OCI-M2 (cell line): ENCODE results near the gene GPC6.

Experiments
- DNase-seq: peaks from one replicate; lab custom pipeline; 2025; ENCODE audit not compliant: unreplicated experiment; lab: John Stamatoyannopoulos, UW

Gene GPC6

GRCh38 chr13:94087100-94087499, 860.5 kb downstream of the GPC6 start:
- no peak for DNase-seq

GRCh38 chr13:94088742-94089141, 862.1 kb downstream of the GPC6 start:
- no peak for DNase-seq

- no peak for DNase-seq
Observed at GRCh38 chr13:94090773-94091480, 864.3 kb downstream of the GPC6 start.

GRCh38 chr13:94093652-94094315, 867.2 kb downstream of the GPC6 start:
- DNase-seq, result no peak

GRCh38 chr13:94109715-94110374, 883.2 kb downstream of the GPC6 start:
- DNase-seq, result no peak

- no peak for DNase-seq
Observed at GRCh38 chr13:94112227-94112626, 885.6 kb downstream of the GPC6 start.

GRCh38 chr13:94112731-94113130, 886.1 kb downstream of the GPC6 start:
- no peak for DNase-seq

- no peak for DNase-seq
Observed at GRCh38 chr13:94113245-94113644, 886.6 kb downstream of the GPC6 start.

- DNase-seq, result no peak
Observed at GRCh38 chr13:94114166-94114565, 887.6 kb downstream of the GPC6 start.

GRCh38 chr13:94115054-94115453, 888.4 kb downstream of the GPC6 start:
- DNase-seq, result no peak

GRCh38 chr13:94119360-94119936, 892.8 kb downstream of the GPC6 start:
- DNase-seq, result no peak

GRCh38 chr13:94120878-94121277, 894.3 kb downstream of the GPC6 start:
- no peak for DNase-seq

- no peak for DNase-seq
Observed at GRCh38 chr13:94121686-94122085, 895.1 kb downstream of the GPC6 start.

GRCh38 chr13:94122300-94122915, 895.8 kb downstream of the GPC6 start:
- no peak for DNase-seq

GRCh38 chr13:94123557-94123956, 897.0 kb downstream of the GPC6 start:
- DNase-seq, result no peak

GRCh38 chr13:94128430-94128829, 901.8 kb downstream of the GPC6 start:
- no peak for DNase-seq

GRCh38 chr13:94129490-94129894, 902.9 kb downstream of the GPC6 start:
- DNase-seq, result no peak

GRCh38 chr13:94138831-94139230, 912.2 kb downstream of the GPC6 start:
- no peak for DNase-seq

- no peak for DNase-seq
Observed at GRCh38 chr13:94139393-94139995, 912.9 kb downstream of the GPC6 start.

- no peak for DNase-seq
Observed at GRCh38 chr13:94140027-94140426, 913.4 kb downstream of the GPC6 start.

GRCh38 chr13:94140511-94140910, 913.9 kb downstream of the GPC6 start:
- no peak for DNase-seq
